HuH-7 (cell line): ENCODE data around the gene UHMK1.
"Not testable (repeated sequence)": the region's sequence is repeated elsewhere in the genome, so short reads cannot be mapped to it uniquely, and the experiment has no call there.

Source experiments
- DNase-seq: peaks from one replicate; pipeline ENCODE4 v3.0.0; 2011; ENCODE audit warnings: low spot score

Gene UHMK1

GRCh38 chr1:162497723-162498495 lies at the start of gene UHMK1:
Gene UHMK1 (plus strand): TSS chr1:162497818. CDS start chr1:162498001, 183 bp downstream.
- peak; percentile 86 for DNase-seq

GRCh38 chr1:162454361-162454760 lies 43.3 kb upstream of the UHMK1 start:
- not testable (repeated sequence) for DNase-seq

- DNase-seq: no peak
These were observed 41.3 kb upstream of the UHMK1 start for GRCh38 chr1:162456323-162456722.

GRCh38 chr1:162458236-162458635 lies 39.4 kb upstream of the UHMK1 start:
- no peak for DNase-seq

- not testable (repeated sequence) for DNase-seq
These were observed 35.2 kb upstream of the UHMK1 start for GRCh38 chr1:162462425-162462824.

GRCh38 chr1:162463021-162463420 lies 34.6 kb upstream of the UHMK1 start:
- no peak for DNase-seq

- no peak for DNase-seq
These were observed 30.8 kb upstream of the UHMK1 start for GRCh38 chr1:162466797-162467196.

- DNase-seq: no peak
These were observed 27.4 kb upstream of the UHMK1 start for GRCh38 chr1:162470216-162470615.

GRCh38 chr1:162471290-162471853 lies 26.2 kb upstream of the UHMK1 start:
- DNase-seq: no peak

- no peak for DNase-seq
These were observed 22.5 kb upstream of the UHMK1 start for GRCh38 chr1:162475089-162475488.

GRCh38 chr1:162475539-162476185 lies 22.0 kb upstream of the UHMK1 start:
- DNase-seq: no peak

- no peak for DNase-seq
These were observed 21.0 kb upstream of the UHMK1 start for GRCh38 chr1:162476620-162477019.

GRCh38 chr1:162485236-162485635 lies 12.4 kb upstream of the UHMK1 start:
- no peak for DNase-seq

GRCh38 chr1:162487241-162487640 lies 10.4 kb upstream of the UHMK1 start:
- DNase-seq: no peak

- DNase-seq: no peak
These were observed 9.4 kb upstream of the UHMK1 start for GRCh38 chr1:162488219-162488618.

GRCh38 chr1:162495531-162496233 lies 1.9 kb upstream of the UHMK1 start:
- not testable (repeated sequence) for DNase-seq

- no peak for DNase-seq
These were observed 405 bp upstream of the UHMK1 start for GRCh38 chr1:162497104-162497722.

- no peak for DNase-seq
These were observed 835 bp downstream of the UHMK1 start for GRCh38 chr1:162498496-162498810.

- DNase-seq: no peak
These were observed 3.2 kb downstream of the UHMK1 start for GRCh38 chr1:162500805-162501204.

- no peak for DNase-seq
These were observed 4.5 kb downstream of the UHMK1 start for GRCh38 chr1:162502077-162502476.

- no peak for DNase-seq
These were observed 5.3 kb downstream of the UHMK1 start for GRCh38 chr1:162502928-162503327.

GRCh38 chr1:162527314-162527713 lies 29.7 kb downstream of the UHMK1 start:
- no peak for DNase-seq
